K562 (cell line): Measurements from ENCODE around the gene C2CD4C. TPM values are rescaled to one million over a fixed set of nuclear protein-coding genes. Genes with fewer than 3 reads are reported as not detected.

Experiments
- CHD4 ChIP-seq: fragments of 200-600 bp; sonication (generic); IDR thresholded peaks from 3 replicates; pipeline ENCODE4 v1.6.1; 2012; ENCODE audit warnings: low read depth, mild to moderate bottlenecking, mixed read lengths, low read length, inconsistent platforms; ENCODE audit not compliant: insufficient read depth, insufficient replicate concordance, poor library complexity, severe bottlenecking
- E2F5 ChIP-seq: sonication (generic); formaldehyde crosslinking; IDR thresholded peaks from 2 replicates; pipeline ENCODE4 v1.8.0; 2022; ENCODE audit warnings: mild to moderate bottlenecking, missing genetic modification reagents
- EGR1 ChIP-seq: fragments of 450-650 bp; conservative IDR thresholded peaks from 2 replicates; pipeline ENCODE4 v1.6.1; 2017; ENCODE audit warnings: mild to moderate bottlenecking
- GTF2E2 ChIP-seq: fragments of 200-800 bp; sonication (Bioruptor generic); IDR thresholded peaks from 2 replicates; pipeline ENCODE4 v1.6.1; 2016; ENCODE audit warnings: missing genetic modification characterization, missing compliant biosample characterization
- ZC3H4 ChIP-seq: sonication (generic); formaldehyde crosslinking; IDR thresholded peaks from 2 replicates; pipeline ENCODE4 v1.9.0; 2021; ENCODE audit warnings: missing genetic modification reagents, borderline replicate concordance
- polyA plus RNA-seq, 8 experiments: library from polyadenylated mRNA; depleted of rRNA in 4 of 8; stranded (reverse) in 5 of 8; unstranded in 3 of 8; fragments of >200 nt; fragmentation: Nextera tagmentation in 2 of 8; fragmentation: Illumina TruSeq in 1 of 8; extraction: Ambion mirVana in 2 of 8; extraction: Trizol in 1 of 8; gene quantifications; 2 replicates each; pipeline versions ENCODE4 v1.2.1 to v1.2.3, GENCODE V29; 2011 to 2014; ENCODE audit warnings: inconsistent platforms in 1 of 8, missing spikeins in 1 of 8
- total RNA-seq, 7 experiments: library from RNA; depleted of rRNA in 6 of 7; stranded (reverse); fragments of >200 nt in 6 of 7; fragmentation: Illumina TruSeq in 2 of 7; extraction: Trizol in 2 of 7; gene quantifications; 2 replicates each; pipeline versions ENCODE4 v1.2.1 to v1.2.3, GENCODE V29; 2011 to 2021; ENCODE audit warnings: low replicate concordance in 1 of 7
- TF ChIP-seq, protein P1 (sequence below), 2 experiments: fragments of 450-650 bp; IDR thresholded peaks; 2 replicates each; pipeline ENCODE4 v1.6.1; 2016; ENCODE audit warnings: mild to moderate bottlenecking in 2 of 2, borderline replicate concordance in 1 of 2, low read depth in 1 of 2, moderate library complexity in 1 of 2

Gene C2CD4C
- total and polyA plus RNA-seq, 9 of the 15 experiments (the other 6 are each of a cell fraction or from before 2014, with no cell fraction given): 0.01 to 0.07 TPM; not detected in 7

DNA sequence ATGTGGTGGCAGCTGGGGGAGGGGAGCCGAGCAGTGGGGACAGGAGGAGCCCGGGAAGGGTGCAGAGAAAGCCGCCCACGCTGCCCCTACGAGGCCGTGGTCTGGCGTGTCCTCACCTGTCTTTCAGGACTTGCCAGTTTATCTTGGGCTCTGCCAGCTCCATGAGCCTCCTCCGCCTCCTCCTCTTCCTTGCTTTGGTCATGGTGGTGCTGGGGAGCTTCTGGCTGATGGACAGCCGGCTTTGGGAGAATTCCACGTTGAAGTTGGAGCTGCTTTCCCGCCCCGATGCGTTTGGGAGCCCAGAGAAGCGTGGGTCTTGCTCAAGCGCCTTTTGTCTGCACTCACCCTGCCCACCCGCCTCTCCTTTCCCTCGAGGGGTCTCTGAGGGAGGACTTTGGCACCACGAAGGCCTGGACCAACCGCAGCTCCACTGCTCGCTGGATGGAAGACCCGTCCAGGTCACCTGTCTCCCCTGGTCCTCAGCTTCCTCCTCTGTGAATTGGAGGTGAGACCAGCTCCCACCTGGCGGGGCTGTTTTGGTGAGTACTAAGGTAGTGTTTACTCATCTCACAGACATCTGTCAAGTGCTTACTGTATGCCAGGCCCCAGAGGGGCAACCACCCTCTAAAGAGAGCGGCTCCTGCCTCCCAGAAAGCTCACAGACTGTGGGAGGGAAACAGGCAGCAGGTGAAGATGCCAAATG is 34.6 kb downstream of the C2CD4C start (continued):
- TF ChIP-seq, protein P1, sequence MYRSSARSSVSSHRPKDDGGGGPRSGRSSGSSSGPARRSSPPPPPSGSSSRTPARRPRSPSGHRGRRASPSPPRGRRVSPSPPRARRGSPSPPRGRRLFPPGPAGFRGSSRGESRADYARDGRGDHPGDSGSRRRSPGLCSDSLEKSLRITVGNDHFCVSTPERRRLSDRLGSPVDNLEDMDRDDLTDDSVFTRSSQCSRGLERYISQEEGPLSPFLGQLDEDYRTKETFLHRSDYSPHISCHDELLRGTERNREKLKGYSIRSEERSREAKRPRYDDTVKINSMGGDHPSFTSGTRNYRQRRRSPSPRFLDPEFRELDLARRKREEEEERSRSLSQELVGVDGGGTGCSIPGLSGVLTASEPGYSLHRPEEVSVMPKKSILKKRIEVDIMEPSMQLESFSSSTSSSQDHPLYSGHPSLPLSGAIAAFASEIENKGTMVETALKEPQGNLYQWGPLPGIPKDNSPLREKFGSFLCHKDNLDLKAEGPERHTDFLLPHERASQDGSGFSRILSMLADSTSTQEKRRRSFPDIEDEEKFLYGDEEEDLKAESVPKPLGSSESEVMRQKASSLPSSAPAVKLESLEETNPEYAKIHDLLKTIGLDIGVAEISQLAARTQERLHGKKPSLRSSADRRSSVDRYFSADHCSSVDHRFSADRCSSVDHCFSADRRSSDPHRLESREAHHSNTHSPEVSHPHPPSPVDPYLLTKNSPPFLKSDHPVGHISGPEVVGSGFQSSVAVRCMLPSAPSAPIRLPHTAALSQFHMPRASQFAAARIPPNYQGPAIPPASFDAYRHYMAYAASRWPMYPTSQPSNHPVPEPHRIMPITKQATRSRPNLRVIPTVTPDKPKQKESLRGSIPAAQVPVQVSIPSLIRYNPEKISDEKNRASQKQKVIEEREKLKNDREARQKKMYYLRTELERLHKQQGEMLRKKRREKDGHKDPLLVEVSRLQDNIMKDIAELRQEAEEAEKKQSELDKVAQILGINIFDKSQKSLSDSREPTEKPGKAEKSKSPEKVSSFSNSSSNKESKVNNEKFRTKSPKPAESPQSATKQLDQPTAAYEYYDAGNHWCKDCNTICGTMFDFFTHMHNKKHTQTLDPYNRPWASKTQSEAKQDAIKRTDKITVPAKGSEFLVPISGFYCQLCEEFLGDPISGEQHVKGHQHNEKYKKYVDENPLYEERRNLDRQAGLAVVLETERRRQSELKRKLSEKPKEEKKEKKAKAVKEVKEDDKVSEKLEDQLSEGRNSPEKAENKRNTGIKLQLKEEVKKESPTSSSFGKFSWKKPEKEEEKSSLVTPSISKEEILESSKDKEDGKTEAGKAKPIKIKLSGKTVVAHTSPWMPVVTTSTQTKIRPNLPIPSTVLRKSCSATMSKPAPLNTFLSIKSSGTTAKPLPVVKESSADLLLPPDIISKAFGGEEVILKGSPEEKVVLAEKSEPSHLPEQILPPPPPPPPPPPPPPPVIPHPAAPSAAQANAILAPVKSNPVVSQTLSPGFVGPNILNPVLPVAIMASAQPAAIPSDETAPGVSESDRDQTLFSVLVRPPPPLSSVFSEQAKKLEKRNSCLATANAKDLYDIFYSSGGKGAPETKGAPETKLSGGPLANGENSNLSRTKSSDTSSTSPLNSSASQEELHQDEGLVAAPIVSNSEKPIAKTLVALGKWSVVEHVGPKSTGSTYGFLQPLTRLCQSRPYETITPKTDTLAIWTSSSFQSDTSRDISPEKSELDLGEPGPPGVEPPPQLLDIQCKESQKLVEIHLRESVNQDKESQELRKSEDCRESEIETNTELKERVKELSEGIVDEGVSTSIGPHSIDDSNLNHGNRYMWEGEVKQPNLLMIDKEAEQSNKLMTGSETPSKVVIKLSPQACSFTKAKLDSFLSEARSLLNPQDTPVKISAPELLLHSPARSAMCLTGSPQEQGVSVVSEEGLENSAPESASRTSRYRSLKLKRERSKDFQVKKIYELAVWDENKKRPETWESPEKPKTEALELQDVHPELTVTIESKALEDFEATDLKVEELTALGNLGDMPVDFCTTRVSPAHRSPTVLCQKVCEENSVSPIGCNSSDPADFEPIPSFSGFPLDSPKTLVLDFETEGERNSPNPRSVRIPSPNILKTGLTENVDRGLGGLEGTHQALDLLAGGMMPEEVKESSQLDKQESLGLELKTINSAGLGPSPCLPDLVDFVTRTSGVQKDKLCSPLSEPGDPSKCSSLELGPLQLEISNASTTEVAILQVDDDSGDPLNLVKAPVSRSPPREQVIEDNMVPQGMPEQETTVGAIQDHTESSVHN (IDR thresholded peaks at IDR 0.05; ENCODE audit: borderline replicate concordance in 1 of 2, low read depth in 1 of 2): no peak
- TF ChIP-seq GTF2E2 (tag) (no peak), E2F5 (no peak), CHD4 (no peak), EGR1 (peak; percentile 52; the same call in 1 of the 2 replicates), ZC3H4 (no peak)
